SK-N-SH treated with all-trans-retinoic acid at 6 μM for 48 hours (cell line): ENCODE measurements around the gene PPARD.

ENCODE experiments used
- CSRNP3 ChIP-seq: fragments of 250-450 bp; sonication (Bioruptor Pico); IDR thresholded peaks from 2 replicates; pipeline ENCODE4 v1.5.1; 2021; ENCODE audit warnings: mild to moderate bottlenecking, moderate library complexity
- ZFP3 ChIP-seq: fragments of 250-450 bp; sonication (Bioruptor Pico); IDR thresholded peaks from 2 replicates; pipeline ENCODE4 v1.5.0; 2020; ENCODE audit warnings: mild to moderate bottlenecking, moderate library complexity

- TF ChIP-seq ZFP3 (CRISPR knock-in tag) = no peak
- TF ChIP-seq CSRNP3 (CRISPR knock-in tag) = no peak
Observed at GRCh38 chr6:35427851-35428321, 85.5 kb downstream of the PPARD start.
